HepG2 (cell line): ENCODE results near the gene HES7. TPM values are rescaled to one million over a fixed set of nuclear protein-coding genes. Genes with fewer than 3 reads are reported as not detected.
A peak's percentile ranks its signal among the peaks of the same experiment; 100 is the strongest.

Experiments
- CCAR2 ChIP-seq: fragments of 200-400 bp; formaldehyde crosslinking; optimal IDR thresholded peaks from 2 replicates; pipeline ENCODE3; 2018; ENCODE audit warnings: low read depth, mild to moderate bottlenecking, low read length, moderate library complexity
- EED ChIP-seq: sonication (generic); formaldehyde crosslinking; IDR thresholded peaks from 2 replicates; pipeline ENCODE4 v1.5.0; 2020; ENCODE audit warnings: mild to moderate bottlenecking, missing genetic modification reagents
- FLYWCH1 ChIP-seq: sonication (generic); formaldehyde crosslinking; IDR thresholded peaks from 2 replicates; pipeline ENCODE4 v1.8.1; 2023; ENCODE audit warnings: mild to moderate bottlenecking, missing genetic modification reagents
- HES4 ChIP-seq: sonication (generic); formaldehyde crosslinking; IDR thresholded peaks from 2 replicates; pipeline ENCODE4 v1.9.0; 2021; ENCODE audit warnings: mild to moderate bottlenecking, missing genetic modification reagents, borderline replicate concordance
- JUN ChIP-seq: sonication (generic); formaldehyde crosslinking; IDR thresholded peaks from 2 replicates; pipeline ENCODE4 v1.4.0; 2020; ENCODE audit warnings: mild to moderate bottlenecking, missing genetic modification reagents
- KLF11 ChIP-seq: IDR thresholded peaks from 2 replicates; pipeline ENCODE4 v1.6.1; 2016; ENCODE audit warnings: missing compliant biosample characterization
- MTF2 ChIP-seq: sonication (generic); formaldehyde crosslinking; IDR thresholded peaks from 2 replicates; pipeline ENCODE4 v1.5.0; 2020; ENCODE audit warnings: missing genetic modification reagents, borderline replicate concordance
- NR1H2 ChIP-seq: sonication (generic); formaldehyde crosslinking; IDR thresholded peaks from 2 replicates; pipeline ENCODE4 v1.8.1; 2022; ENCODE audit warnings: low read depth, missing genetic modification reagents, borderline replicate concordance
- PHF5A ChIP-seq: IDR thresholded peaks from one replicate; pipeline ENCODE4 v1.6.1; 2018; ENCODE audit warnings: low read depth, missing genetic modification reagents; ENCODE audit not compliant: unreplicated experiment
- PPARG ChIP-seq: conservative IDR thresholded peaks from 2 replicates; pipeline ENCODE4 v1.6.1; 2016; ENCODE audit warnings: missing biosample characterization, missing genetic modification reagents
- RBFOX2 ChIP-seq: fragments of 200-400 bp; formaldehyde crosslinking; IDR thresholded peaks from 2 replicates; pipeline ENCODE4 v1.6.1; 2017; ENCODE audit warnings: low read depth, mild to moderate bottlenecking, low read length
- RBM22 ChIP-seq: fragments of 200-400 bp; formaldehyde crosslinking; optimal IDR thresholded peaks from 2 replicates; pipeline ENCODE3; 2017; ENCODE audit warnings: mild to moderate bottlenecking, low read length, moderate library complexity
- SATB2 ChIP-seq: sonication (generic); formaldehyde crosslinking; IDR thresholded peaks from 2 replicates; pipeline ENCODE4 v1.5.0; 2020; ENCODE audit warnings: missing genetic modification reagents
- SP5 ChIP-seq: IDR thresholded peaks from 2 replicates; pipeline ENCODE4 v1.6.1; 2016; ENCODE audit warnings: low read depth, borderline replicate concordance
- SSRP1 ChIP-seq: IDR thresholded peaks from 2 replicates; pipeline ENCODE4 v1.6.1; 2016; ENCODE audit warnings: control low read depth
- TBX3 ChIP-seq: fragments of 450-650 bp; IDR thresholded peaks from 2 replicates; pipeline ENCODE4 v1.6.1; 2017; ENCODE audit warnings: antibody characterized with exemption, mild to moderate bottlenecking, inconsistent platforms, borderline replicate concordance
- TFDP2 ChIP-seq: sonication (generic); formaldehyde crosslinking; IDR thresholded peaks from 2 replicates; pipeline ENCODE4 v1.4.0; 2020; ENCODE audit warnings: missing genetic modification reagents
- ZBTB37 ChIP-seq: sonication (generic); formaldehyde crosslinking; IDR thresholded peaks from 2 replicates; pipeline ENCODE4 v1.4.0; 2020; ENCODE audit warnings: mild to moderate bottlenecking, missing genetic modification reagents
- ZBTB8A ChIP-seq: sonication (generic); formaldehyde crosslinking; IDR thresholded peaks from 2 replicates; pipeline ENCODE4 v1.4.0; 2020; ENCODE audit warnings: mild to moderate bottlenecking, low read depth, missing genetic modification reagents, borderline replicate concordance
- ZNF3 ChIP-seq: IDR thresholded peaks from 2 replicates; pipeline ENCODE4 v1.7.0; 2017; ENCODE audit warnings: inconsistent platforms
- ZNF331 ChIP-seq: sonication (generic); formaldehyde crosslinking; IDR thresholded peaks from 2 replicates; pipeline ENCODE4 v1.4.0; 2020; ENCODE audit warnings: missing genetic modification reagents
- ZNF34 ChIP-seq: sonication (generic); formaldehyde crosslinking; IDR thresholded peaks from 2 replicates; pipeline ENCODE4 v1.4.0; 2020; ENCODE audit warnings: mild to moderate bottlenecking, missing genetic modification reagents, borderline replicate concordance
- ZNF460 ChIP-seq: sonication (generic); formaldehyde crosslinking; IDR thresholded peaks from 2 replicates; pipeline ENCODE4 v1.5.1; 2020; ENCODE audit warnings: missing genetic modification reagents, mild to moderate bottlenecking, borderline replicate concordance
- ZNF580 ChIP-seq: IDR thresholded peaks from 2 replicates; pipeline ENCODE4 v1.6.1; 2016; ENCODE audit warnings: low read depth, borderline replicate concordance
- ZNF672 ChIP-seq: sonication (generic); formaldehyde crosslinking; IDR thresholded peaks from 2 replicates; pipeline ENCODE4 v1.8.1; 2022; ENCODE audit warnings: missing genetic modification reagents
- ZNF678 ChIP-seq: sonication (generic); formaldehyde crosslinking; IDR thresholded peaks from 2 replicates; pipeline ENCODE4 v1.4.0; 2020; ENCODE audit warnings: mild to moderate bottlenecking, missing genetic modification reagents
- ZNF691 ChIP-seq: sonication (generic); formaldehyde crosslinking; IDR thresholded peaks from 2 replicates; pipeline ENCODE4 v1.4.0; 2020; ENCODE audit warnings: missing genetic modification reagents, low read depth, mild to moderate bottlenecking, borderline replicate concordance
- ZNF761 ChIP-seq: sonication (generic); formaldehyde crosslinking; conservative IDR thresholded peaks from 2 replicates; pipeline ENCODE4 v1.4.0; 2020; ENCODE audit warnings: mild to moderate bottlenecking, missing genetic modification reagents
- ZNF766 ChIP-seq: sonication (generic); formaldehyde crosslinking; IDR thresholded peaks from 2 replicates; pipeline ENCODE4 v1.5.0; 2020; ENCODE audit warnings: missing genetic modification reagents, borderline replicate concordance
- polyA plus RNA-seq, 8 experiments: library from polyadenylated mRNA; depleted of rRNA in 3 of 8; stranded (reverse) in 7 of 8; unstranded in 1 of 8; fragments of >200 nt; fragmentation: Illumina TruSeq in 4 of 8; extraction: Trizol in 4 of 8; gene quantifications; 2 replicates each; pipeline versions ENCODE4 v1.2.1 to v1.2.3, GENCODE V29; 2011 to 2016; ENCODE audit warnings: low read depth in 4 of 8, missing spikeins in 1 of 8, mixed read lengths in 1 of 8; ENCODE audit not compliant: insufficient read depth in 1 of 8
- total RNA-seq, 5 experiments: library from RNA; depleted of rRNA; stranded (reverse); fragments of >200 nt; fragmentation: Illumina TruSeq; extraction: Trizol; gene quantifications; 2 replicates each; pipeline ENCODE4 v1.2.3, GENCODE V29; 2016; ENCODE audit warnings: low read depth in 1 of 5

Gene HES7
- total and polyA plus RNA-seq, 2 of the 13 experiments (the other 11 are each of a cell fraction or from before 2014, with no cell fraction given), result not detected

GRCh38 chr17:8173056-8173870 lies 49.4 kb upstream of the HES7 start (continued):
- TF ChIP-seq ZBTB8A, result no peak
- peak; percentile 88; the same call in 1 of the 2 replicates for TF ChIP-seq NR1H2
- no peak for TF ChIP-seq ZNF691 (CRISPR knock-in tag)
- TF ChIP-seq ZNF34 (CRISPR knock-in tag), result no peak
- TF ChIP-seq ZNF761 (CRISPR knock-in tag), result no peak
- peak; percentile 87 for TF ChIP-seq TBX3
- peak; percentile 98 for TF ChIP-seq ZNF331 (CRISPR knock-in tag)
- peak; percentile 99 for TF ChIP-seq KLF11 (CRISPR knock-in tag)
- TF ChIP-seq ZNF3 (CRISPR knock-in tag), result peak; percentile 59; the same call in 1 of the 2 replicates
- TF ChIP-seq PHF5A (CRISPR knock-in tag), result peak; percentile 98
- peak; percentile 98 for TF ChIP-seq ZNF672 (CRISPR knock-in tag)
- TF ChIP-seq MTF2 (CRISPR knock-in tag), result no peak
- TF ChIP-seq ZBTB37, result no peak
- TF ChIP-seq SP5 (CRISPR knock-in tag), result peak; percentile 50; the same call in 1 of the 2 replicates
- TF ChIP-seq ZNF766, result peak; percentile 83
- no peak for TF ChIP-seq ZNF460
- TF ChIP-seq RBM22, result peak; percentile 99
- TF ChIP-seq ZNF580 (CRISPR knock-in tag), result peak; percentile 99
- 0 out of 2 replicates have a peak, but pooled peaks have one; percentile 18 for TF ChIP-seq JUN (CRISPR knock-in tag)
- TF ChIP-seq PPARG (CRISPR knock-in tag), result peak; percentile 91
- TF ChIP-seq SSRP1 (CRISPR knock-in tag), result peak; percentile 99
- TF ChIP-seq ZNF678 (CRISPR knock-in tag), result no peak
- TF ChIP-seq FLYWCH1 (CRISPR knock-in tag), result peak; percentile 94; the same call in 1 of the 2 replicates
- peak; percentile 97 for TF ChIP-seq RBFOX2
- no peak for TF ChIP-seq CCAR2
- TF ChIP-seq SATB2 (CRISPR knock-in tag), result peak; percentile 79; the same call in 1 of the 2 replicates
- no peak for TF ChIP-seq EED (CRISPR knock-in tag)
- TF ChIP-seq TFDP2 (CRISPR knock-in tag), result peak; percentile 78
- no peak for TF ChIP-seq HES4 (CRISPR knock-in tag)
